Body of pancreas (tissue), 4 donors: ENCODE measurements around the gene MED27. TPM values are rescaled to one million over a fixed set of nuclear protein-coding genes. Genes with fewer than 3 reads are reported as not detected.

ENCODE experiments used
- ATAC-seq: fragments of 150-250 bp; one replicate; pipeline ENCODE4 v1.9.1; 2016
- DNase-seq, 4 donors: peaks; one replicate each; pipeline ENCODE4 v3.0.0-alpha.2; 2019
- H3K27ac ChIP-seq, 4 donors: fragments of 200-600 bp; sonication (generic); 1 replicate in 3 of 4; 2 replicates in 1 of 4; pipeline versions ENCODE4 v1.5.1 to v1.6.1; 2016 to 2019; ENCODE audit warnings: mild to moderate bottlenecking in 1 of 4, mixed read lengths in 1 of 4, moderate library complexity in 1 of 4
- H3K27me3 ChIP-seq, 2 donors: fragments of 200-600 bp; sonication (generic); one replicate each; pipeline ENCODE4 v1.6.0; 2016; ENCODE audit warnings: mild to moderate bottlenecking in 1 of 2
- H3K36me3 ChIP-seq, 2 donors: fragments of 200-600 bp; sonication (generic); replicated peaks in 1 of 2; 2 replicates each; pipeline ENCODE4 v1.5.1; 2016; ENCODE audit warnings: low read depth in 2 of 2; ENCODE audit not compliant: insufficient read depth in 1 of 2
- H3K4me1 ChIP-seq: fragments of 200-600 bp; sonication (generic); one replicate; pipeline ENCODE4 v1.6.0; 2016
- H3K4me3 ChIP-seq, 2 donors: fragments of 200-600 bp; sonication (generic); 1 replicate in 1 of 2; 2 replicates in 1 of 2; pipeline ENCODE4 v1.5.1; 2016 to 2019
- H3K9me3 ChIP-seq, 3 donors: fragments of 200-600 bp; sonication (generic); 1 replicate in 2 of 3; 2 replicates in 1 of 3; pipeline ENCODE4 v1.5.1; 2016
- CTCF ChIP-seq, 7 experiments: fragments of 450-650 bp in 4 of 7; fragments of 200-600 bp in 3 of 7; sonication (generic) in 3 of 7; IDR thresholded peaks; one replicate each; pipeline ENCODE4 v1.5.1; 2016 to 2019; ENCODE audit warnings: antibody characterized with exemption in 7 of 7
- POLR2A ChIP-seq, 3 donors: fragments of 450-650 bp; IDR thresholded peaks; one replicate each; pipeline ENCODE4 v1.6.1; 2016; ENCODE audit warnings: antibody characterized with exemption in 3 of 3, mild to moderate bottlenecking in 2 of 3
- WGBS, 2 donors: methylation state at CpG; one replicate each; pipeline ENCODE4 v1.1.5; 2017; 5-methylcytosine and 5-hydroxymethylcytosine counted together
- intact Hi-C: fragments of 100-400 bp; cut with DNase I; formaldehyde crosslinking; loops from one replicate; pipeline ENCODE4 v1.15.1; 2023
- total RNA-seq, 2 donors: library from RNA; depleted of rRNA; stranded (reverse); fragments of >200 nt; gene quantifications; one replicate each; pipeline ENCODE4 v1.1.0, GENCODE V29; 2016

The MED27 gene
- total RNA-seq, 2 donors from 2014 or later: 3.4 to 11.5 TPM

- intact Hi-C loops: loop anchor here (10.0 kb wide), 1 partner anchor 389 kb away; no protein-coding TSS in a partner anchor
- Histone ChIP-seq H3K27me3 (no peaks in the 10 kb centered on the region), H3K9me3 (no peaks in the 10 kb centered on the region), H3K36me3 (no peaks in the 10 kb centered on the region), H3K4me3 (no peak overlapping the region), H3K4me1 (no peaks in the 10 kb centered on the region), H3K27ac (no peak overlapping the region)
- ATAC-seq (no peak), DNase-seq (peak in 1 of 4 donors; percentile 26)
- TF ChIP-seq CTCF (IDR thresholded peaks at IDR 0.05) (no peak), POLR2A (IDR thresholded peaks at IDR 0.05) (no peak)
- 61 to 65% methylated on average over 28 to 29 of the region's 29 CpGs for WGBS, 2 donors
Observed at GRCh38 chr9:131845305-131846298, 234.1 kb downstream of the MED27 start.

GRCh38 chr9:131844745-131845118 is 234.9 kb downstream of the MED27 start:
- H3K27me3 ChIP-seq: no peaks in the 10 kb centered on the region
- intact Hi-C loops: loop anchor here (10.0 kb wide), 1 partner anchor 390 kb away; no protein-coding TSS in a partner anchor
- H3K27ac ChIP-seq: no peak overlapping the region
- no peak for DNase-seq
- H3K36me3 ChIP-seq: no peaks in the 10 kb centered on the region
- TF ChIP-seq CTCF (IDR thresholded peaks at IDR 0.05) (no peak), POLR2A (IDR thresholded peaks at IDR 0.05) (no peak)
- H3K4me3 ChIP-seq: no peak overlapping the region
- WGBS, 2 donors: 87 to 89% methylated on average over 4 of the region's 4 CpGs
- H3K9me3 ChIP-seq: no peaks in the 10 kb centered on the region
- ATAC-seq: no peak
- no peaks in the 10 kb centered on the region for H3K4me1 ChIP-seq

DNA sequence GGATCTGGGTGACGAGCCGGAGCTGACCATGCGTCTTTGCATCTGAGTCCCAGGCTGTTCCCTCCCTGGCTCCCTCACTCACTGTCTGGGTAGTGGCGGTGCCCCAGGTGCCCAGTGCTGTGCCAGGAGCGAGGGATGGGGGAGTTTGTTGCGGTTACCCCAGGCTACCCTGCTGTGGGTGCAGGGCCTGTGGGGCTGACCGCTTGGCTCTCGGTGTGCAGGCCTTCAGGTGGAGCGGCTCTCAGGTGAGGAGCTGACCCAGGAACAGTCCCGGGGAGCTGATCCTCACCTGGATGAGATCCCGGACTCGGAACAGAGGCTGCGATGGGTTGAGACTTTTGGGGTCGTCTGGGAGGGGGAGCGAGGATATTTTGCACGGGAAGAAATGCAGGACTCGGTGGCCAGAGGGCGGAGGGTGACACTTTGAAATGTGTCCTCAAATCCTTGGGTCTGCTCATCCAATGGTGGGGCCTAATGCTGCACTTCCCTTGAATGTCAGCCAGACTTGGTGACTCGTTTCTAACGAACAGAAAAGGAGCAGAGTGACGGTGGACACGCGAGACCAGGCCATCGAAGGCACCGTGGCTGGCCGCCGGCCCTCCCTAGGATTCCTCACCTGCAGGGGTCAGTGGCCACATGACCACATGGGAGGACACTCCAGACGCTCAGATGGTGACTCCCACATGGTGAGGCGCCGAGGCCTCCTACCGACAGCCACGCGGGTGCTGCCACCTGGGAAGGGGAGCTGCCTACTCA is 235.5 kb downstream of the MED27 start:
- ATAC-seq (no peak), DNase-seq (no peak)
- TF ChIP-seq POLR2A (IDR thresholded peaks at IDR 0.05): no peak
- TF ChIP-seq CTCF (IDR thresholded peaks at IDR 0.05): no peak
- no peaks in the 10 kb centered on the region for H3K9me3 ChIP-seq
- no peak overlapping the region for H3K4me3 ChIP-seq
- WGBS, 2 donors: 82 to 86% methylated on average over 23 to 33 of the region's 33 CpGs
- intact Hi-C loops: loop anchor here (10.0 kb wide), 1 partner anchor 391 kb away; no protein-coding TSS in a partner anchor
- H3K36me3 ChIP-seq: no peaks in the 10 kb centered on the region
- H3K27me3 ChIP-seq: no peaks in the 10 kb centered on the region
- H3K4me1 ChIP-seq: no peaks in the 10 kb centered on the region
- H3K27ac ChIP-seq: no peak overlapping the region

DNA sequence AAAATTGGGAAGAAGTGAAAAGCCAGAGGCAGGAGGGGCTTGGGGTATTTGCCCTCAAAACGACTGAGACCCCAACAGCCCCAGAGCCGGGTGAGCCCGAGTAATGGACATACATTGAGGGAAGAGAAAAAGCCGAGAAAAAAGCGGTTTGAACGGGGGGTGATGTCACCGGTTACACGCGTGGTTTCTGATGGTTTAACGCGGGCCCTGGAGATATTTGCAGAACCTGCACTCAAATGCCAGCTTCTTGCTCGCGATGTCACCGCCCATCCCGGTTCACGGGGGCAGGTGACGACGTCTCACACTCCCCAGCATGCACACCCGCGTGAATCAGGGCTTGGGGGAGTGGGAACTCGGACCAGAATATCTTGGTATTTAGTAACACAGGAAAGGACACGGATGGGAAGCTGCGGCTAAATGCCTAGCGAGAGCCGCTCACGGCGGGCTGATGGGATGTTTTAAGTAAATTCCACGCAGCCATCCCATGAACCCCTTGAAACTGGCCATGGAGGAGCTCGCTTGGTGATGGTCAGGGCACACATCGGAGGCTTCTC is 237.8 kb downstream of the MED27 start:
- no peak for TF ChIP-seq POLR2A (IDR thresholded peaks at IDR 0.05)
- TF ChIP-seq CTCF (IDR thresholded peaks at IDR 0.05): no peak
- DNase-seq (no peak), ATAC-seq (no peak)
- H3K27me3 ChIP-seq: no peaks in the 10 kb centered on the region
- no peak overlapping the region for H3K4me3 ChIP-seq
- H3K4me1 ChIP-seq: no peaks in the 10 kb centered on the region
- WGBS, 2 donors: 70 to 74% methylated on average over 29 to 30 of the region's 30 CpGs
- intact Hi-C loops: loop anchor here (10.0 kb wide), 1 partner anchor 393 kb away; no protein-coding TSS in a partner anchor
- H3K36me3 ChIP-seq: no peaks in the 10 kb centered on the region
- no peaks in the 10 kb centered on the region for H3K9me3 ChIP-seq
- H3K27ac ChIP-seq: no peak overlapping the region
